ENCODE data around the gene SNX33.

DNA sequence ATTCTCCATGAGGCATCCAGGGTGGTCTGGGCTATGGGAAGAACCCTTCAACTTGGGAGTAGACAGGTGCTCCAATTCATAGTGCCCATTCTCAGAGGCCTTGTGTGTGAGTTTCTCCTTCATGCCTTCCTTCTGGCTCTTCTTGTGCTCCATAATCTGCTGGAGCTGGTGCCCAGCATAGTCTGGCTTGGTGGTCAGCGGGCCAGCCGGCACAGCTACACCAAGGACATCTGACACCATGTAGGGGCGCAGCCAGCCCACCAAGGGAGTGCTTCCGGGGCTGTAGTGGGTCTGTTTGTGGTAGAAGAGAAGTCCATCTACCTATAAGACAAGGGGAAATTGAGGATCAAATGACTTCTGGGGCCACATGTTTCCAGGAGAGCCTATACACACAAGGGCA lies 49.4 kb upstream of the SNX33 start:
- TF ChIP-seq, protein P1, sequence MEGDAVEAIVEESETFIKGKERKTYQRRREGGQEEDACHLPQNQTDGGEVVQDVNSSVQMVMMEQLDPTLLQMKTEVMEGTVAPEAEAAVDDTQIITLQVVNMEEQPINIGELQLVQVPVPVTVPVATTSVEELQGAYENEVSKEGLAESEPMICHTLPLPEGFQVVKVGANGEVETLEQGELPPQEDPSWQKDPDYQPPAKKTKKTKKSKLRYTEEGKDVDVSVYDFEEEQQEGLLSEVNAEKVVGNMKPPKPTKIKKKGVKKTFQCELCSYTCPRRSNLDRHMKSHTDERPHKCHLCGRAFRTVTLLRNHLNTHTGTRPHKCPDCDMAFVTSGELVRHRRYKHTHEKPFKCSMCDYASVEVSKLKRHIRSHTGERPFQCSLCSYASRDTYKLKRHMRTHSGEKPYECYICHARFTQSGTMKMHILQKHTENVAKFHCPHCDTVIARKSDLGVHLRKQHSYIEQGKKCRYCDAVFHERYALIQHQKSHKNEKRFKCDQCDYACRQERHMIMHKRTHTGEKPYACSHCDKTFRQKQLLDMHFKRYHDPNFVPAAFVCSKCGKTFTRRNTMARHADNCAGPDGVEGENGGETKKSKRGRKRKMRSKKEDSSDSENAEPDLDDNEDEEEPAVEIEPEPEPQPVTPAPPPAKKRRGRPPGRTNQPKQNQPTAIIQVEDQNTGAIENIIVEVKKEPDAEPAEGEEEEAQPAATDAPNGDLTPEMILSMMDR (IDR thresholded peaks at IDR 0.05): no peak
- no peak for TF ChIP-seq POLR2A (IDR thresholded peaks at IDR 0.05)

Measured in body of pancreas (tissue), 4 donors.